H1 (cell line): Measurements from ENCODE around the gene GPS1. TPM values are rescaled to one million over a fixed set of nuclear protein-coding genes. Genes with fewer than 3 reads are reported as not detected.

Experiments used
- CREB1 ChIP-seq: IDR thresholded peaks from 2 replicates; pipeline ENCODE4 v1.6.1; 2012; ENCODE audit warnings: inconsistent platforms
- CTCF ChIP-seq, 3 experiments: IDR thresholded peaks; 1 replicate in 2 of 3; 2 replicates in 1 of 3; pipeline versions ENCODE4 v1.5.1 to v1.6.1; 2011; ENCODE audit warnings: low read length in 3 of 3, mild to moderate bottlenecking in 3 of 3, inconsistent platforms in 2 of 3, low read depth in 1 of 3, moderate library complexity in 1 of 3; ENCODE audit not compliant: insufficient read depth in 1 of 3; ENCODE audit errors: control extremely low read depth in 1 of 3
- RAD21 ChIP-seq, 2 experiments: IDR thresholded peaks in 1 of 2; conservative IDR thresholded peaks in 1 of 2; 2 replicates each; pipeline ENCODE4 v1.6.1; 2011; ENCODE audit warnings: low read depth in 2 of 2, low read length in 2 of 2, improper control_type of control experiment in 1 of 2, inconsistent platforms in 1 of 2, mild to moderate bottlenecking in 1 of 2, moderate library complexity in 1 of 2
- SIN3A ChIP-seq, 2 experiments: IDR thresholded peaks in 1 of 2; conservative IDR thresholded peaks in 1 of 2; 2 replicates each; pipeline ENCODE4 v1.6.1; 2011 to 2012; ENCODE audit warnings: low read length in 2 of 2, improper control_type of control experiment in 1 of 2, low read depth in 1 of 2, mild to moderate bottlenecking in 1 of 2
- SUZ12 ChIP-seq: fragments of 200-600 bp; sonication (generic); IDR thresholded peaks from 2 replicates; pipeline ENCODE4 v1.6.1; 2012; ENCODE audit warnings: mild to moderate bottlenecking, inconsistent platforms, low read length, moderate library complexity, mixed read lengths
- polyA plus RNA-seq, 7 experiments: library from polyadenylated mRNA; depleted of rRNA in 3 of 7; stranded (reverse) in 5 of 7; unstranded in 2 of 7; fragments of >200 nt in 5 of 7; fragments of 200-250 nt in 2 of 7; gene quantifications; 1 replicate in 5 of 7; 2 replicates in 1 of 7; 4 replicates in 1 of 7; pipeline versions ENCODE4 v1.2.1 to v1.2.3, GENCODE V29; 2011 to 2013; ENCODE audit warnings: missing spikeins in 2 of 7, mixed read lengths in 2 of 7
- total RNA-seq: library from RNA; stranded (reverse); fragmentation: NEBNext Ultra II Directional; extraction: Animal tissue kit (Norgen Biotek cat#: 25700); gene quantifications from 2 replicates; pipeline ENCODE4 v1.2.1, GENCODE V29; 2021

GPS1 gene
- total and polyA plus RNA-seq, 2 of the 8 experiments (the other 6 are each of a cell fraction or from before 2014, with no cell fraction given): 153 to 277 TPM

DNA sequence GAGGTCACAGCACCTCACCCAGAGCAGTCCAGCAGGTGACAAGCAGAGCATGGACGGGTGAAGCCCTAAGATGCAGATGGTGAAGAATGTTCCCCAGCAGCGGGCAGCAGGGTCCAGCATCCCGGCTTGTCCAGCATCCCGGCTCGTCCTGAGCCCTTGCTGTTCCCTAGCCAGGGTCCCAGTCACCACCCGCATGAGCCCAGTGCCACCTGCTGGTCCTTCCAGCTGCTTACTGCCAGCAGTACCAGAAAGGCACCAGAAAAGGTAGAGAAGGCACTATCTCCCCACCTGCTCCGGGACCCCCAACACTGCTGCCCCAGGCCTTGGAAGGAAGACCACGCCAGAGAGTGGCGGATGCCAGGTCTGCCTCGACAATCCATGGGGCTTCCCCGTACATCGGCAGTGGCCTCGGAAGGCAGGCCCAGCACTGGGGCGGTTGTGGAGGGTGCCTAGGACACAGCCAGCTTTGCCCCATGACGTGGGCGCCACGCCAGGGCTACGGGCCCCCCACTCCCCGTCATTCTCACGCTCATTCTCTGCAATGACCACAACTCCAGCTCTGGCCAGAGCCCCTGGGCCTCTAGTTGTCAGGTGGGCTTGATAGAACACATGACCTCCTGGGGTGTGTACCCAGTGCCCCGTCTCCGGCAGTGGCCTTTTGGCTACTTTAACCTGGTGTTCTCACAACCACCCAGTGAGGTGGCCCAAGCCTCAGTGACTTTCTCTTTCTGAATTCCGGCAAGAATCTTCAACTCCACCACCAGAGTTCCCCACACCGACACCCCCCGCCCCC lies 30.4 kb upstream of the GPS1 start (continued):
- TF ChIP-seq CREB1 (no peak), SUZ12 (no peak), RAD21 (IDR thresholded peaks at IDR 0.05 in 1 of 2, conservative IDR thresholded peaks at IDR 0.05 in 1 of 2; ENCODE audit: low read depth in 2 of 2, low read length in 2 of 2) (peak; percentile 56 to 75), SIN3A (conservative IDR thresholded peaks at IDR 0.05 in 1 of 2, IDR thresholded peaks at IDR 0.05 in 1 of 2; ENCODE audit: low read depth in 1 of 2, low read length in 2 of 2) (no peak), CTCF (IDR thresholded peaks at IDR 0.05; ENCODE audit: control extremely low read depth in 1 of 3, insufficient read depth in 1 of 3, low read depth in 1 of 3, low read length in 3 of 3) (peak; percentile 47 to 55 (median 51))
- TF ChIP-seq, all 59 proteins: peak for 2
